ENCODE results near the gene FADS1.

GRCh38 chr11:61774411-61774810 lies 42.4 kb downstream of the FADS1 start:
- TF ChIP-seq CTCF (IDR thresholded peaks at IDR 0.05; ENCODE audit: insufficient read depth, low read depth, low read length) (no peak), EZH2 (IDR thresholded peaks at IDR 0.05; ENCODE audit: insufficient read depth, low read length) (no peak)

Measured in astrocyte (in vitro differentiated cells and primary cell).